AG20443 (cell line): ENCODE data around the gene KCNS1.
"Not testable (repeated sequence)": the region's sequence is repeated elsewhere in the genome, so short reads cannot be mapped to it uniquely, and the experiment has no call there.

Source experiments
- DNase-seq: peaks from one replicate; pipeline ENCODE4 v3.0.0; 2012; ENCODE audit warnings: low spot score, mixed read lengths

The KCNS1 gene, protein sequence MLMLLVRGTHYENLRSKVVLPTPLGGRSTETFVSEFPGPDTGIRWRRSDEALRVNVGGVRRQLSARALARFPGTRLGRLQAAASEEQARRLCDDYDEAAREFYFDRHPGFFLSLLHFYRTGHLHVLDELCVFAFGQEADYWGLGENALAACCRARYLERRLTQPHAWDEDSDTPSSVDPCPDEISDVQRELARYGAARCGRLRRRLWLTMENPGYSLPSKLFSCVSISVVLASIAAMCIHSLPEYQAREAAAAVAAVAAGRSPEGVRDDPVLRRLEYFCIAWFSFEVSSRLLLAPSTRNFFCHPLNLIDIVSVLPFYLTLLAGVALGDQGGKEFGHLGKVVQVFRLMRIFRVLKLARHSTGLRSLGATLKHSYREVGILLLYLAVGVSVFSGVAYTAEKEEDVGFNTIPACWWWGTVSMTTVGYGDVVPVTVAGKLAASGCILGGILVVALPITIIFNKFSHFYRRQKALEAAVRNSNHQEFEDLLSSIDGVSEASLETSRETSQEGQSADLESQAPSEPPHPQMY

DNA sequence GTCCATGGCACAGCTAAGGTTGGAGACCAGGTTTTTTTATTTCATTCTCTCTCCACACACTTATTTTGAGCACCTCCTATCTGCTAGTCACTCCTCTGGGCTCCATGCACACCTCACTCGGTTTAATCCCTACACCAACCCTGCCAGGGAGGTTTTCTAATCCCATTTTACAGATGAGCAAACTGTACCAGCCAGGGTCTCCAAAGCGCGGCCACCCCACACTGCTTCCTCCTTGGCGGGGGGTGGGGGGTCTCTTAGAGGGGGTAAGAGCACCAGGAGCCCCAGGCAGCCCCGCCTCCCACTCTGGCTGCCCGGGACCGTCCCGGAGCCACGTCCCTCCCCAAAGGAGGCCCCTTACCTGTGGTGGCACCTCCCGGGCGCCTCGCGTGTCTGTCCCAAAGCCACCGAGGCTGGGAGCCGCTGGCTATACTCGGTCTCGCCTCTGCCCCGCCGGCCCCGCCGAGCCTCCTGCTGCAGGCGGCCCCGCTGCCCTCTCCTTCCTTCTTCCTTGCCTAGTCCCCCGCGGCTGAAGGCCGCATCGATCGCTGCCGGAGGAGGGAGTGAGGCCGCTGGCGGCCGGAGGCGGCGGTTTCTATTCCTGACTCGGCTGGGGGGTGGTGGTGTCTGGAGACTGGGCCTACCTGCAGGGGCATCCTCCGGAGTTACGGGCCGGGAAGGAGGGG is at the start of gene KCNS1:
TSS of gene KCNS1 (minus strand) at position 565 of the 683 bp plus-strand sequence. CDS start 1,891 bp downstream, outside the sequence.
- peak; percentile 56 for DNase-seq

DNA sequence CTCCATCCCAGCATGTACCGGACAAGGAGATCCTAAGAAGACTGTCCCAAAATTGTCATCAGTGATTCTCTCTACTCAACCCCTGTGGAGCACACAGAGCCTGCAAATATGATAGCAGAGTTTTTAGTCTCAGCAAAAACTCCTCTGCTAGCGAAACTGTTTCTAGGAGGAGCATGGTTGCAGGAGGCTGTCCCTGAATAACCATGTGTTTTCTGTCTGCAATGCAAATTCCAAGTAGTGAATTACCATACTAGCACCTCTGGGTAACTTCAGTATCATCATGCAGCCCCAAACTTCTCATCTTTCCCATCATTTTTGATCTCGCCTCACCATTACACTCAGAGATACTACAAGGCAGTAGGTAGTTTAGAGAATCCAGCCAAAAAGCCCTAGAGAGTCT is 48.1 kb upstream of the KCNS1 start:
- DNase-seq = no peak

DNA sequence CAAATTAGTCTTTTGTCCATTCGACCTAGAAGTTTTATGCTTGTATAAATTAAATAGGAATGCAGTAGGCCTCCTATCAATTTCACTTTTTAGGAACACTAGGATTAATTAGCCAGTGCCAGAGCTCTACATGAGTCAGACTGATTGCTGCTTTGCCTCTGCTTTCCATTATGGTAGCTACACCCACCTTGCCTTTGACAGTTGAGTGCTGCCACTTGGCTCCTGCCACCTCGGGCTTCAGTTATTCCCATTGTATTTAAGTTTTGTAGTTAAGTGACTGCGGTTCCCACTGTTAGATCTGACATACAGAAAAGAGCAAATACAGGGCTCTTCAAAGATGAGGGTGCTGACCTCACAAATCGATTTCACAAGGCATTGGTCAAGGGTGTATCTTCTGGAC is 39.9 kb upstream of the KCNS1 start:
- no peak for DNase-seq

DNA sequence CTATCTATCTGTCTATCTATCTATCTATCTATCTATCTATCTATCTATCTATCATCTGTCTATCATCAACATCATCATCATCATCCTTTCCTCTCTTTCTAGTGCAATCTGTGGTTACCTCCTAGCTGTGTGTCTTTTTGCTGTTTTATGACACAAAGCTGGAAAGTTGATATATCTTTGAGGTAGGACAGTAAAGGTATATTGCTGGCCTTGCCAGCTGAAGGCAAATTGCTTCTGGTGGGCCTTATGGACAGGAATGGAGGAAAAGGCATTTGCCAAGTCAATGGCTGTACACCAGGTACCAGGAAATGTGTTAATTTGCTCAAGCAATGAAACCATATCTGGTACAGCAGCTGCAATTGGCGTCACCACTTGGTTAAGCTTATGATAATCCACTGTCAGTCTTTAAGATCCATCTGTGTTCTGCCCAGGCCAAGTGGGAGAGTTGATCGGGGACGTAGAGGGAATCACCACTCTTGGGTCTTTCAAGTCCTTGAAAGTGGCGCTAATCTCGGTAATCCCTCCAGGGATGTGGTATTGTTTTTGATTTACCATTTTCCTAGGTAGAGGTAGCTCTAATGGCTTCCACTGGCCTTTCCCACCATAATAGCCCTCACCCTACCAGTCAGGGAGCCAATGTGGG is 38.9 kb upstream of the KCNS1 start:
- DNase-seq = not testable (repeated sequence)

DNA sequence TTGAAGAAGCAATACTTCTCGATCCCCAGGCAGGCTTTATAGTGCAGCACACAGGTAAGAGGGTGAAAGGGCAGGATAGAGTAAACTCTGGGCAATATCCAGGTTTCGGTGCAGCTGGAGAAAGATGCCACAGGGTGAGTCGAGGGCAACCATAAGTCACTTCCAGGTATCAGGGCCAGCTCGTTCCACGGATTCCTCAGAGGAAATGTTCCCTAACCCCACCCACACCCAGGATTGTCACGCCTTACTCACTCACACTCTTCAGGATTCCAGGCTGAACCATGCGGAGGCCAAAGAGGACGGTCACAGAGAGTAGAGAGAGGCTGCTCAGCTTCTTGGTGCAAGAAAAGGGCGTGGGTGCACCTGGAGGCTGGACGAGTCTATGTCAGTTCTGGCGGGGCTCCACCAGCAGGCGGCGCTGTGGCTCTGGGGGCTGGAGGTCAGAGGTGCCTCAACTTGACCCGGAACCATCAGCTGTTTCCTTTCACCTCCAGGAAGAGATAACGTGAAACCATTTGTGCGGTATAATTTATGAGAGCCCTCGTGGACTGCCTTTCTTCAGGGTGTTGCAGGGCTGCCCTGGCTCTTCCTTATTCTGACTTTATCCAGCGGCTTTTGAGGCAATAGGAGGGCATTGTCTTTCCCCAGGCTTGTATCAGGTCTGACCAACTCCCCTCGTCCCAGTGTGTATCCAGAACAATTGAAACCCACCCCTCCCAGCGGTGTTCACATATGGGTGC is 37.8 kb upstream of the KCNS1 start:
- DNase-seq = peak; percentile 45

DNA sequence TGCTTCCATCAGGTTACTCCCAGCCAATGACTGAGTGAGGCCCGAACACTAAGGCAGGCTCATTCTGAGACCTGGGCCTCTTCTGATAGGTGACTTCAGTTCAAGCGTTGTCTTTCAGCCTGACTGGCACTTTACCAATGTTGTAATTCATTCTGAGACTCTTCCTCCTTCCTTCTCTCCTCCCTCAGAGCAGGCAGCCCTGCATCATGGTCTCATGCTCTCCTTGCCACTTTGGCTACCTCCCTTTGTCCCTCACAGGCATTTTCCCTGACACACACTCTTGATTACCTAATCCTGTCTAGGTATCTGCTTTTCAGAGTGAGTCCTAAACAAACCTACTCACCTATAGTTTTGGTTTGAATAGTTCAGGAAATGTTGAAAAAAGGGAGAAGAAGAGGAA is 36.0 kb upstream of the KCNS1 start:
- no peak for DNase-seq

DNA sequence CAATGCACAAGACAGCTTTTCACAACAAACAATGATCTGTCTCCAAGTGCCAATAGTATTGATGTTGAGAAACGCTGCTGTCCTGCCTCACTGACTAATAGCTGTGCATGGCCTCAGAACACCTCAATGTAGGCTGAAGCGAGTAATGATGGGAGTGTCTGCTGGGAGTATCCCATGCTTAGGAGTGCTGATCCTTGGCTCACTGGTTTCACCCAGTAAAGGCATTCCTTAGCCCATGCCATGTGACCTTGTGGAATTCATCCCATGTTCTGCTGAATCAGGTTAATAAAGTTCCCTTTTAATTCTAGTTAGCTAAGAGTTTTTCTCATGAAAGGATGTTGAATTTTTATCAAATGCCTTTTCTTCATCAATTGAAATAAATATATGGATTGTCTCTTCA is 27.2 kb upstream of the KCNS1 start:
- DNase-seq = no peak

DNA sequence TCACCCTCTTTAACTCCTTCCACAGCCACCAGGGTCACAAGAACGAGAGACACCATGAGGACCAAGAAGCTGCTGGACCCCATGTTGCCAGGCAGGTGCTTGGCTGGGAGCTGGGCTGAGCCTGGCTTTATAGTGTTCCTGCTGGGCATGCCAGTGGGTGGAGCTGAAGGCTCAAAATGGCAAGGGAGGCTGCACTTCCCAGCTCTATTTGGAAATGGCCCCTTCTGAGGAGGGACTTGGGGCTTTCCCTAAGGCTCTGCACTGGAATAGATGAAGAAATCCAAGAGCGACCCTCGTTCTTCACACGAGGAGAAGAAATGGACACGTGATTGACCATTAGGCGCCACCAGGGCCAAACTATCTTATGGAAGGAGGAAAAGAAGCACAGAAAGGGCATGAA is 23.4 kb upstream of the KCNS1 start, which contains the start of gene WFDC12:
TSS of gene WFDC12 (minus strand) at position 101 of the 400 bp plus-strand sequence. CDS start at position 83, 18 bp downstream.
- DNase-seq = no peak

DNA sequence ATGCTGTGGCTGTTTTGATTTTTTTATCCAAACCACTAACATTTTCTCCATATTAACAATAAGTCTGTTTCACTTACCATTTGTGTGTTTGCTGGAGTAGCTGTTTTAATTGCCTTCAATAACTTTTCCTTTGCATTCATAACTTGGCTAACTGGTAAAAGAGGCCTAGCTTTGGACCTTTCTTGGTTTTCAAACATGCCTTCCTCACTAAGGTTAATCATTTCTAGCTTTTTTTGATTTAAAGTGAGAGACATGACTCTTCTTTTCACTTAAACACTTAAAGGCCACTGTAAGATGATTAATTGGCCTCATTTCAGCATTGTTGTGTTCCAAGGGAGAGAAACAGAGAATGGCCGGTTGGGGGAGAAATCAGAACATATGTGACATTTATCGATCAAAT is 20.5 kb upstream of the KCNS1 start:
- no peak for DNase-seq

DNA sequence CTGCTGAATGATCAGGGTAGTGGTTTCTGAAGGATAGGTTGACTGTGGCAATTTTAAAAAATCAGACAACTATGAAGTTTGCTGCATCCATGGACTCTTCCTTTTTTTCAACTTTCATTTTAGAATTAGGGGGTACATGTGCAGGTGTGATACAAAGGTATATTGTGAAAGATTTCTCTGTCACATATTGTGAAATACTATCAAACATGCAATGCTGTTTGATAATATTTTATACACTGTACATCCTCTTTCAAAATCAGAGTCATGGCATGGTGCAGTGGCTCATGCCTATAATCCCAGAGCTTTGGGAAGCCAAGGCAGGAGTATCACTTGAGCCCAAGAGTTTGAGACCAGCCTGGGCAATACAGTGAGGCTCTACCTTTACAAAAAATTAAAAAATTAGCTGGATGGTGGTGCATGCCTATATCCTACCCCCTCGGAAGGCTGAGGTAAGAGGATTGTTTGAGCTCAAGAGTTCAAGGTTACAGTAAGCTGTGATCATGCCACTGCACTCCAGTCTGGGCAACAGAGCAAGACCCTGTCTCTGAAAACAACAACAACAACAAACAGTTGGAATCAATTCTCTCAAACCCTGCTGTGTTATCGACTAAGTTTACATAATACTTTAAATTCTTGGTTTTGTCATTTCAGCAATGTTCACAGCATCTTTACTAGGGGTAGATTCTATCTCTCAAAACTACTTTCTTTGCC is 18.8 kb upstream of the KCNS1 start:
- DNase-seq = no peak

DNA sequence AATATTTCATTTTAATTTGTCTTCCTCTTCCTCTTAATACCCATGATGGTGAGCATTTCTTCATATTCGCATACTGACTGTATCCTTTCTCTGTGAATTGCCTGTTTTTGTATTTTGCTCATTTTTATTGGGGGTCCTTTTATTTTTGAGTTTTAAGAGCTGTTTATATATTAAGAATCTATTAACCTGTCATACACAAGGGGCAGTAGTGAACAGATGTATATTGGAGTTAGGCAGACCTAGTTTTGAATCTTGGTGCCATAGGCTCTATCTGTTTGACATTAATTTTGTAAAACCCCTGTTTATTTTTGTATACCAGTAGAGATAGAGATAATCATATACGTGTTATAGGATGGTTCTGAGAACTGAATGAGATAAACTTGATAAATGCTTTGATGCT is 17.1 kb upstream of the KCNS1 start:
- DNase-seq = no peak

DNA sequence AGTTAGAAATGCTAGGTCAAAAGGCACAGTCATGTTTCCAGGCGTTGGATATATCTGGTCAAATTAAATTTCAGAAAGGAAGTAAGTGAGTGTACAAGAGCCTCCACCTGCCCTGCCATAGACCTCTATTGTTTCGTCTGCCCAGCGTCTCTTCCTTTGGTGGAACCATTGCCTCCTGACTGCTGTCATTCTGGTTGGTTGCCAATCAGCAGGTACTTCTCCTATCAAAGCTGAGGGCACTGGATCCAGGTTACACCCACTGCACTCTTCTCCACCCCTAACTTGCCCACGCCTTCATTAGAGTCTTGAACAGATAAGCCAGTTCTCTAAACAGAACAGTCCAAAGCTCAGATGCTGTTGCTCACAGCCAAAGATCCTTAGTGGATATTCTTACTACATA is 16.7 kb upstream of the KCNS1 start:
- no peak for DNase-seq

DNA sequence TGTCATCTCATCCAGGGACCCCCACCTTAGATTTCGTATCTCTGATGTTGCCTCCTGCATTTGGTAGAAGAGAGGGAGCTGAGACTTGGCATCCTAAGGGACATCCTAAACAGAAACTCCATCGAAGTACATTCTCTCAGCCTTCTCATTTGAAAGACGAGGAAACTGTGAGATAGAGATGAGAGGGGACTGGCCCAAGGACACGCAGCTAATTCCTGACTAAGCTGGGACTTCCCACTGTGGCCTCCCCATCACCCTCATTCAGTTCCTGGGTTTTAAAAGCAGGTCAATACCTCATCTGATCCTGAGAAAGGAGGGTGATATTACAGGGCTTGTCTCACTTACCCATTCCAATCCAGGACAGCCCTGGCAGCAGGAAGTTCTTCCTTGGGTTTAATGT is 14.9 kb upstream of the KCNS1 start:
- peak; percentile 5 for DNase-seq

DNA sequence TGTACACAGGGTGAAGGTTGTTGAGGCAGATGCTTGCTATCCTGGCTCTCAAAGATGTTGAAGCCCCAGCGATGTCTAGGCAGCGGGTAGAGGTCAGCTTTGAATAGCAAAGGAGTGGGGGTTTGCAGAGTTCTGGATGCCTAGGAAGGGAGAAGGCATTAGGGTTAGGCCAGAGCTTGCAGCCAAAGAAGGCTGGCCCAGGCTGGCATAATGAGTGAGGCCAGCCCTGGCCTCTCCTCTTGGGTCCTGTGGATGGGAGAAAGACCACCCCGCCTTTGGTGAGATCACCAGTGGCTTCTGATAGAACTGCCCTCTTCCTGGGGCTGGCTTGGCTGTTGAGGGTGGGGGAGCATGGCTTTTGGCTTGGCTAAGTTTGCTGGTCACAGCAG is 14.5 kb upstream of the KCNS1 start:
- DNase-seq = peak; percentile 5

DNA sequence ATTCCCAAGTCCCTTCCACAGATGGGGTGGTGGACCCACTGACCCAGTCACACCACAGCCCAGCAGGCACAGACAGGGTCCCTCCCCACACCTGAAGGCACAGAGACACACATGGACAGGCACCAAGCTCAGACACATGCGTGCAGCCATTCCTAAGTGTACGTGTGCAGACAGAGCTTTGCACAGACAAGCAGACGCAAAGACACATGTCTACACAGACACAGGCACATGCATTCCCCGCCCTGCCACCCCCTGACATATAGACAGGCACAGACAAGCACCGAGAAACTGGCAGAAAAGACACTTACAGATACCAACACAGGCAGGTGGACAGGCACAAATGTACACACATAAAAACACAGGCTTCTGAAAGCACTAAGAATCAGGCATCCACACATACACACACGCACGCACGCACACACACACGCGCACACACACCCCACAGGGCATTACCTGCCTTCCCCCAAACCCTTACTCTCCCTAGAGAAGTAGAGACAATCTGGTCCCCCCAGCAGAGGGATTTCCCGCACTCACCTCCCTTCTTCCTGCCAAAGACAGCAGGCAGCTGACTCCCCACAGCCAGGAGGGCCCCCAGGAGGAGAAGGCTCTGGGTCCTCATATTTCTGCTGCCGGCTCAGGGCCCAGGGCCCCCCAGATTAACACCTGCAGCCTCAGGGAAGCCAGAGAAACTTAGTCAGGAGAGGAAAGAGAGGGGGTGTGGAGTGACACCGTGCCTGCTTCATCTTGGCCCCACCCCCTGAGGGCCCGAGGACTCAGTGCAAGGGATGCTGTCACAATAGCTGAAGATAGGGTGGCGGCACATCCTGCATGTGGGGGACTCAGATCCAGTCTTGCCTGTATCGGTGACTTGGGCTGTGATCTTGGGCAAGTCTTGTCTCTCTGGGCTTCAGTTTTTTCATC is 13.8 kb upstream of the KCNS1 start, which contains the start of gene WFDC5:
TSS of gene WFDC5 (minus strand) at position 710 of the 921 bp plus-strand sequence. CDS start at position 619, 91 bp downstream.
- DNase-seq = peak; percentile 9

DNA sequence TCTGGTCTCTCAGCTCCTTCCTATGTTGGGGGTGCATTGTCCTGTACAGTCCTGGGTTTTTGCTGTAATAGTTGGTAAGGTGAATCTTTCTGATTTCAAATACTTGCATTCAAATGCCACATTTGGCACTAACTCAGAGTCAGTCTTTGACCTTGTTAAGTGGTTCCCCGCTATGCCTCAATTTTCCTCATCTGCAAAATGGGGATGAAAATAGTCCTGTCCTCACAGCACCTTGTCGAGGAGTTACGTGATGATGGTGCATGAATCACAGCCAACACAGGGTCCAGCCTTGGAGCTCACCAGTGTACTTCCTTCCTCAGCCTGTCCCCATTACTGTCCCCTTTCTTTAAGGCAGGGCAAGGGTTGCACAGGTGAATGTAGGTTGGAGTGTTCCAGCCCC is 12.9 kb upstream of the KCNS1 start:
- peak; percentile 3 for DNase-seq

DNA sequence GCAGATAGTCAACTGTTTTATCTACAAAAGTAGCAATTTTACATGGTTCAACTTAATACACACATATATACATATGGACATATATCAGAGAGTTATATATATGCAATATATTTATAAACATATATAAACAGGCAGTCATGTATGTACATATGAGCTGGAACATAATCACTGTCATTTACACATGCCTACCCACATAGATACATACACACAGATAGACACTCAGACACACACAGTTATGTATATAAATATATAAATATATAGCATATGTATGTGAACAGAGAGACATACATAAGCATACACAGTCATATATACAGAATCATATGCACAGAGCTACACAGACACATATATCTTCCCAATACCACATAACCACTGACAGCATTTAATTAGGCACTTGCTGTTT is 11.8 kb upstream of the KCNS1 start:
- DNase-seq = no peak

DNA sequence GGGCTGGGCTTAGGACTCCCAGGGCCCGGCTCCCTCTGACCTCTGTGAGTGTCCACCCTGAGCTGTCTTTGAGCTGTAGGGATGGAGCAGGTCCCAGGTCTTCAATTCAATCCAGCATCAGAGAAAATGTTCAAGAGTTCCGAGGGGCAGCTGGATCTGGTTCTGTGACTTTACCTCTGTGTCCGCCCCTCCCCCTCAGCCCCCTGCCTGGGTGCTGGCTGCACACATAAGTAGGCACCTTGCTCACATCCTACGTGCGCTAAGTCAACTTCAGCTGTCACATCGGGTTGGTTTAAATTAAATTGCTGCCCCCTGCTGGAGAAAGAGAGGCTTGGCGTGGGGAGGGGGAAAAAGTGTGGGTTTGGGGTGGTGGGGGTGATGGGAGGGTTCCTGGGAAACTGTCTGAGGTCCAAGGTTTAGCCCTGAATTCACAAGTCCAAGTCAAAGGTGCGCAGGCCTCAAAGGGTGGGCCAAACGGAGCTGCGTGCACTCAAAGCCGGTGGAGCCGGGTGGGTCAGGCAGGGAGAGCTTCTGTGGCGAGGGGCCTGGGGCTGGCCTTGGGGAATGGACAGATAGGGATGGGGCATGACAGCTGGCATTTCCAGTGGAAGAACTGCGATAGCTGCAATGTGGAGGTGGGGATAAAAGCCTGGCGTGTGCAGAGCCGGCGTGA is 11.0 kb upstream of the KCNS1 start:
- peak; percentile 25 for DNase-seq

DNA sequence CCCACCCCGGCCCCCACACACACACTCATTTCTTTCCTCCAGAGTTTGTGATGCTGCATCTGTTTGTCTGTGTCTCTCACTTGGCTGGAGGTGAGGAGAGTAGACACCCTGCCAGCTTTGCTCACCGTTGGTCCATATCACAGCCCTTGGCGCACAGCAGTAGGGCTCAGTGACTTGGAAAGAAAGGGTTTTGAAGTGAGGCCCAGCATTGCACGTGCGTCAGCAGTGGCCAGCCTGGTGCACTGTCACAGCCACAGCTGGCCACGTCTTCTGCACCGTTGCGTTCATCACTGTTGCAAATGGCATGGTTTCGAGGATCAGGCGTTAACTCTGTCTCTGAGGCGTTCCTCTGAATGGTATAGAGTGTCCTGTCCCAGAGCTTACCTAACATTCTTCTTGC is 10.4 kb upstream of the KCNS1 start:
- DNase-seq = peak; percentile 10
